ENCODE measurements around the gene EIF2B5.
A peak's percentile ranks its signal among the peaks of the same experiment; 100 is the strongest.
"Not testable (repeated sequence)": the region's sequence is repeated elsewhere in the genome, so short reads cannot be mapped to it uniquely, and the experiment has no call there.

EIF2B5 gene

DNA sequence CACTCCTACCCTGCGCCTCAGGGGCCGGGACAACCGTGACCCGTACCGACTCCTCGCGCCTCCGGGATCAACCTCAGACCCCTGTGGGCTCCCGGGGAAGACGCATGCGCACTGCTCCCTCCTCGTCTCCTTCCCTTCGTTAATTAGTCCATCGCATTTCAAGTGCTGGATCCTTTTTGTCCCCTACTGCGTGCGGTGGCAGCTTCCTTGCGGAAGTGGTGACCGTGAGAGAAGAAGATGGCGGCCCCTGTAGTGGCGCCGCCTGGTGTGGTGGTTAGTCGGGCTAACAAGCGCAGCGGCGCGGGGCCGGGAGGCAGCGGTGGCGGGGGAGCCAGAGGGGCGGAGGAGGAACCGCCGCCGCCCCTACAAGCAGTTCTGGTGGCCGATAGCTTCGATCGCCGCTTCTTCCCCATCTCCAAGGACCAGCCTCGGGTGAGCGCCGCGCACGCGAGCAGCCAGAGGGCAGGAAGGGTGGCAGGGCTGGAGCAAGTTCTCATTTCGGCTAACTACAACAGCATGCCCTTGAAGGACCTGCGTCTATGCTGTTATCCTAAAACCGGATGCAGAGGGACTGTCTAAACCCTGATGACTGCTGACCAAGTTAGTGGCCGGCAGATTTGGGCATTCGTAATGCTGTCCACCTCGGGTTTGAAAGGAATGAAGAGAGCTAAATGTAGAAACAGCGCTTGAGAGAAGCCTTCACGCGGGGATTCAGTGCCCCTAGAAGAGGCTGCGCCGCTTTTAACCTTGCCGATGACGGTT is at the start of gene EIF2B5:
TSS of gene EIF2B5 (plus strand) at position 210 of the 762 bp plus-strand sequence. CDS start at position 238, 28 bp downstream.
- DNase-seq (ENCODE audit: low read depth) = peak; percentile 61

DNA sequence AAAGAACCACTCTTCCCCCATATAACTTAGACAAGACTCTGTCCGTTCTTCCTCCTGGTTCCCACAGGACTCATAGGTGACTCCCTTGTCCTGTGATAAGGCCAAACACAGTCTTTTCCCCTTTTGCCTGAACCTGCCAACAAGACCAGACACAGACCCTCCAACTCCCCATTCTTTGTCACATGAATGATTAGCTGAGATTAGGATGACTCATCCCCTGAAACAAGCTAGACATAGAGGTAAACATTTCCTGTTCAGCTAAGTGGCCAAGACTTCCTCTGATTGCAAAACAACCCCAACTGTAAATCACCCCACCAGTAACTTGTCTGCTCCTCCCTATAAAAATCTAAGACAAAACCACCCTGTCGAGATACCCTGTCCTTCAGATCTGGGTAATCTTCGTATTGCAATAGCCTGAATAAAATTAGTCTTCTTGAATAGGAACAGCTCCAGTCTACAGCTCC is 49.7 kb upstream of the EIF2B5 start:
- DNase-seq (ENCODE audit: low read depth) = no peak

DNA sequence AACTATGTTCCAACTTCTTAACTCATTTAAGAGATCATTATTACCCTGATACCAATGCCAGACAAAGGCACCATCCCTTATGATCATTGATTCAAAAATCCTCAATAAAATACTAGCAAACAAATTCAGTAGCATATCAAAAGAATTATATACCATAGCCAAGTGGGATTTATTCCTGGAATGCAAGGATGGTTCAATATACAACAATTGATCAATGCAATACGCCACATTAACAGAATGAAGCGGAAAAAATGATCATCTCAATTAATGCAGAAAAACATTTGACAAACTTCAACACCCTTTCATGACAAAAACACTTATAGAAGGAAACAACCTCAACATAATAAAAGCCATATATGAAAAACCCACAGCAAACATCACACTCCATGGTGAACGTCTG is 43.0 kb upstream of the EIF2B5 start:
- no peak for DNase-seq (ENCODE audit: low read depth)

DNA sequence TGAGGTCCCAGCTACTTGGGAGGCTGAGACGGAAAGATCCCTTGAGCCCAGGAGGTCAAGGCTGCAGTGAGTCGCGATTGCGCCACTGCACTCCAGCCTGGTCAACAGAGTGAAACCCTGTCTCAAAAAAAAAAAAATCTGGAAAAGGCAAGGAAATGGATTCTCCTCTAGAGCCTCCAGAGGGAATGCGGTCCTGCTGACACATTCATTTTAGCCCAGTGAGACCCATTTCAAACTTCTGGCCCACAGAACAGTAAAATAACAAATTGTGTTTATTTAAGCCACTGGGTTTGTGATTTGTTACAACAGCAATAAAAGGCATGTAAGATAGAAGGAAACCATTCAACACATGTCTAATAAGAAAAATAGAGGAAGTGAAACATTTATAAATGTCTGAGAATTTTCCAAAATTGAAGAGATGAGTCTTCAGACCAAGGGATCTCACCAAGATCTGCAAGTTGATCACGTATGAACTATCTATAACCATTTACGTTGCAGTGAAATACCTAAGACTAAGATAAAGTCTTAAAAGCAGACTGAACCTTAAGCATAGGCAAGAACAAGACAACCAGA is 38.3 kb upstream of the EIF2B5 start, which contains the start of gene HTR3E:
TSS of gene HTR3E (plus strand) at position 254 of the 573 bp plus-strand sequence. CDS start 466 bp downstream, outside the sequence.
- DNase-seq (ENCODE audit: low read depth) = no peak

DNA sequence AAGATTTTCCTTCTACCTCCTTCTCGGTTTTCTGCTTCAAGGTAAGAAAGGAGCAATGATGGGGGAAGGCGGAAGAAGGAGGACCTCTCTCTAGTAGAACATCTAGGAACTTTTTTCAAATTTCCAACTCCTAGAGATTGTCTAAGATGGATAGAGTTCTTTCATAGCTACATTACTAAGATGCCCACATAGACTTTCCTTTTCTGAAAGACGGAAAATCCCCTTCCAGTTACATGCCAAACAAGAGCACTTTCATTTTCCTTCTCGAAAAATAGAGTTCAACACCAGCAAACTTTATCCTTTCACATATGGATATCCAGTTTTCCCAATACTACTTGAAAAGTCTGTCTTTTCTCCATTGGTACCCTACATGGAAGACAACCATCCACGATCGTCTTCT is 37.6 kb upstream of the EIF2B5 start:
- no peak for DNase-seq (ENCODE audit: low read depth)

DNA sequence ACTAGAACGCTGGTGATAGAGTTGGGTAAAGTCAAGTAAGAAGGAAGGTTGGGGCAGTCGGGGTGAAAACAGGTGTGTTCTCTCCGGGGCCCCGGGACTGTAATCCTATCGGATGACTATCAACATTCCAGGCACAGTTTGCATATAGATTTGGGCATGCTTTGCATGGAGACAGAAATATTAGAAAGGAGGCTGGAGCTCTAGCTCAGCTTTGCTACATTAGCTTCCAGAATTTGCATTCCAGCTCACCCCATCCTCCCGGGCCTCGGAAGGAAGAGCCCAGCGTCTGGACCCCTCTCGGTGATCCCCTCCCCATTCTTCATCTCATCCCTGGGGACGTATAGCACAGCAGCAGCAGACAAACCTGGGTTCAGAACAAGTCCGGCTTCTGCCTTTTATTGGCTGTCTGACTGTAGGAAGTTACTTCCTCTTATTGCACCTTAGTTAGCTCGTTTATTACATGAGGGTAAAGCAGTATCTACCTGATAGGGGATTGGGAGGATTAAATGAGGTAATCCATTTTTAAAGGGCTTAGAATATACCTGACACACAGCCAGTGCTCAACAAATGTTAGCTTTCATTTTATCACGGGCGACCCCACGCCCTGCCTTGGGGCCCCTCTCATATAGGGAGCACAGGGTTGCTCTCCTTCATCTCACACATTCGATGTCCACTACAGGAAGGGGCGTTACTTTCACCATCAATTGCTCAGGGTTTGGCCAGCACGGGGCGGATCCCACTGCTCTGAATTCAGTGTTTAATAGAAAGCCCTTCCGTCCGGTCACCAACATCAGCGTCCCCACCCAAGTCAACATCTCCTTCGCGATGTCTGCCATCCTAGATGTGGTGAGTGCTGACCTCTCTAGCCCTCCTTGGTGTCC is 35.1 kb upstream of the EIF2B5 start:
- no peak for DNase-seq (ENCODE audit: low read depth)

DNA sequence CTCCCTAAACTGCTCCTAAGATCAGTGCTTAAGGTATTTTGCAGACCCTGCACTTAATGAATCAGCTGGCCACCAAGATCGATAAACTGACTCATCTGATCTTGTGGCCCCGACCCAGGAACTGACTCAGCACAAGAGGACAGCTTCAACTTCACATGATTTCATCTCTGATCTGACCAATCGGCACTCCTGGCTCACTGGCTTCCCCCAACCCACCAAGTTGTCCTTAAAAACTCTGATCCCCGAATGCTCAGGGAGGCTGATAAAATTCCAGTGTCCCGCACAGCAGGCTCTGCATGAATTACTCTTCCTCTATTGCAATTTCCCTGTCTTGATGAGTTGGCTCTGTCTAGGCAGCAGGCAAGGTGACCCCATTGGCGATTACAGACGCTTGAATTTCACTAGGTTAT is 24.8 kb upstream of the EIF2B5 start:
- no peak for DNase-seq (ENCODE audit: low read depth)

DNA sequence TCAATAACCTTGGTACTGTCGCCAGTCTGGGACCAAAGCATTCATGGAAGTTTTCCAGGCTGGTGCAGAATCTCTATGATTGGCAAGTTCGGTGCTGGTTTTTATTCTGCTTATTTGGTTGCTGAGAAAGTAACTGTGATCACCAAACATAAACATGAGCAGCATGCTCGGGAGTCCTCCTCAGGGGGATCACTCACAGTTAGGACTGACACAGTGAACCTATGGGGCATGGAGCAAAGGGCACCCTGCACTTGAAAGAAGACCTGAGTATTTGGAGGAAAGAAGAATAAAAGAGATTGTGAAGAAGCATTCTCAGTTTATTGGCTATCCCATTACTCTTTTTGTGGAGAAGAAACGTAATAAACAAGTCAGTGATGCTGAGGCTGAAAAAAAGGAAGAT is 19.1 kb upstream of the EIF2B5 start:
- no peak for DNase-seq (ENCODE audit: low read depth)

DNA sequence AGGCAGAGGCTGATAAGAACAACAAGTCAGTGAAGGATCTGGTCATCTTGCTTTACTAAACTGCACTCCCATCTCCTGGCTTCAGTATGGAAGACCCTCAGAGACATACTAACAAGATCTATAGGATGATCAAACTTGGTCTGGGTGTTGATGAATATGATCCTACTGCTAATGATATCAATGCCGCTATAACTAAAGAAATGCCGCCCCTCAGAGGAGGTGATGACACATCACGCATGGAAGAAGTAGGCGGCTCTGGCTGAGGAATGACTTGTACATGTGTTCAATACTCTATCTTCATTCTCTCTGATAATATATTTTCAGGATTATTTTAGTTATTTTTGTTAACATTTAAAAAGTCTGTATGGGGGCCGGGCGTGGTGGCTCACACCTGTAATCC is 17.5 kb upstream of the EIF2B5 start:
- no peak for DNase-seq (ENCODE audit: low read depth)

DNA sequence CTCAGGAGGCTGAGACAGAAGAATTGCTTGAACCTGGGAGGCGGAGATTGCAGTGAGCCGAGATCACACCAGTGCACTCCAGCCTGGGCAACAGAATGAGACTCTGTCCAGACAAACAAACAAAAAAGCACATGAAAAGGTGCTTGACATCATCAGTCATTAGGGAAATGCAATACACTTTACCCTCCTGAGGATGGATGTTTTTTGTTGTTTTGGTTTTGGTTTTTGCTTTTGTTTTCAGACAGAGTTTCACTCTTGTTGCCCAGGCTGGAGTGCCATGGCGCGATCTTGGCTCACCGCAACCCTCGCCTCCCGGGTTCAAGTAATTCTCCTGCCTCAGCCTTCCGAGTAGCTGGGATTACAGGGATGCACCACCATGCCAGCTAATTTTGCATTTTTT is 14.1 kb upstream of the EIF2B5 start:
- not testable (repeated sequence) for DNase-seq (ENCODE audit: low read depth)

DNA sequence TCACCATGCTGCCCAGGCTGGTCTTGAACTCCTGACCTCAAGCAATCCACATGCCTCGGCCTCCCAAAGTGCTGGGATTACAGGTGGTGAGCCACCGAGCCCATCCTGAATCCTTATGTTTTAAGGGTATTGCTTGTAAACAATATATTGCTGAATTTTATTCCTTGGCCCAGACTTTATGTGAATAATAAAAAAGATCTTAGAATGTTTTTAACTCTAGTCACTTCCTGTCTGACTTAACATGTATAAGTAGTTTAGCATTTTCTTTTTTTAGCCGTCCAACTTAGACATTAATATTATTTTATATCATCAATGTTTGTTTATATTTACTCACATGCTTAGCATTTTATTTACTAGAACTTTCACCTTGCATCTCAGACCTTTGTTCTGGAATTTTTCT is 9.2 kb upstream of the EIF2B5 start:
- no peak for DNase-seq (ENCODE audit: low read depth)

DNA sequence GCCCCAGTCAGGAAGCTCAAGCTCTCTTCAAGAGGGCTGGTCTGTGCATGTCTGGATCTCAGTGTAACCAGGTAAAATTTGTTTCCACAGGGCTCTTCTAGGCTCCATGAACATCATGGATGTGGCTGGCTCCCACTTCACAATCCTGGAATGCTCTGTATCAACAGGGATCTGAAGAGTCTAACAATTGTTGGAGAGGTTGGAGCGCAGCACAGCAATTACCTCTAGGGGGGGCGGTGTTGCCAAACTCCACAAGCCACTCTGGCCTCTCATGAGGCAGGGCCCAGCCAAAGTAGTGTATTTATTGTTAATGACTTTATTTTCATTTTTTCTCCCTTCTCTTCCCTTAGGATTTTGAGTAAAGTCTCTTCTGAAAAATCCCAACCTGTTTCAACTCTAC is 6.1 kb upstream of the EIF2B5 start:
- DNase-seq (ENCODE audit: low read depth) = no peak

DNA sequence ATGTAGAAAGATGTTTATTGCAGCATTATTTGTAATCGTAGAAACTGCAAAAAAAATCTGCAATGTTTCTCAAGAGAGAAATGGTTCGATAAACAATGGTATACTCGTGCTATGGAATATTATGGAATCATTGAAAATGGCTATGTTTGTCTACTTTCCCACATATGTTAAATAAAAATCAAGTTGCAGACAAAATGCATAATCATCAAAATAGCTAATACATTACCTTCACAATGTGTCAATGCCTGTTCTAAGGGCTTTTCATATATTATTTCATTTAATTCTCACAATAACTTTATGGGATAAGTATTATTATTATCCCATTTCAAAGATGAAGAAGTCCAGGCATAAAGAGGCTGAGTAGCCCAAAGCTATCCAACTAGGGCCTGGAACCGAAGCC is 2.2 kb upstream of the EIF2B5 start:
- no peak for DNase-seq (ENCODE audit: low read depth)

DNA sequence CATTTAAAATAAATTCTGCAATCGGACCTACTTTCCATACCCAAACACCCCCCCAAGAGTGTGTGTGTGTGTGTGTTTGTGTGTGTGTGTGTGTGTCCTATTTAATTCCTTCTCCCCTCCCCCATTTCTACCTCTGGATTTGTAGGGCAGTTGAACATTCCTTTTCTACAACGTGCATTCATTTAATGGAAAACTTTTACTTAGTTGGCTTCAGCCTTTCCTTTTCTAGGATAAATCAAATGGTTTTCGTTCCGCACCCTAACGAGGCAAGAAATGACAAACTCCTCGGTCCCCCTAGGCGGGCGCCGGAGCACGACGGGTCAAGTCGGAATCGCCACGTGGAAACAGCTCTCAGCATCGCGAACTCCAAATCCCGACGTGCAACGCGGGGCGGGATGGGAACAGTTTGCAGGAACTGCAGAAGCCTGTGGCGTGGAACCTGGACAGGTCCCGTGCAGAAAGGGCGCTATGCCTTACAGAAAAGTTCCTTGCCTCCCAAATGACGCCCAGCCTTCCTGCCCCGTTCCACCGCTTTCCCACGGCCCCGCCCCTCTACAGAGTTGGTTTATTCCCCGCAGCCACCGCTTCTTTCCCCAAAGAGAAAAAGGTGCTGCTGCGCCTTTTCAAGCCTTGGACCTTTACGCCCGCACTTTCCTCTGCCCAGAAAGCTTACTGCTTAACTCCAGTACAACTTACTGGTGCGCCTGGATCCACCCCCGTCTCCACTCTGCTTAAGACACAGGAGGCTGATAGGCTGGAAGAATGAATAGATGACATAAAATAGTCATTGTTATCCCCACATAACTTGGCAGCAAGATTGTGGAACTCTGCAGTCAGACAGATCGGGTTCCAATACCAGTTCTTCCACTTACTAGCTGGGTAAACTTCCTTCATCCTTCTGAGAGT is 1.1 kb upstream of the EIF2B5 start:
- no peak for DNase-seq (ENCODE audit: low read depth)

DNA sequence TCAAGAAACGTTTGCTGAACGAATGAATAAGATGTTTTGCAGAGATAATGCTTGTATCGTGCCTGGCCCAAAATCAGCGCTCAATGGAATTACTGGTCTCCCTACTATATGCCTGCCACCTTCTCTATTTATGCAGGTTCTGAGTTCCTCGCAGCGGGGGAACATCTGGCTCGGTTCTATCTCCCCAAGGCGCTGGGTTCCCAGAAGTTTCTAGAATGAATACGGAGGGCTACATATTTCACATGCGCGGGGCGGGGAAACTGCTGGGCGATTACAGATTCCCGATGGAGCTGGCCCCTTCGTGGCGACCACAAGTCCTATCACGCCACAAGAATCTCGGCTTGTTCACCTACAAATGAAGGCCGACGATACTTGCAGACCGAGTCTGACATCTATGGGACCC is 411 bp upstream of the EIF2B5 start:
- DNase-seq (ENCODE audit: low read depth) = no peak

DNA sequence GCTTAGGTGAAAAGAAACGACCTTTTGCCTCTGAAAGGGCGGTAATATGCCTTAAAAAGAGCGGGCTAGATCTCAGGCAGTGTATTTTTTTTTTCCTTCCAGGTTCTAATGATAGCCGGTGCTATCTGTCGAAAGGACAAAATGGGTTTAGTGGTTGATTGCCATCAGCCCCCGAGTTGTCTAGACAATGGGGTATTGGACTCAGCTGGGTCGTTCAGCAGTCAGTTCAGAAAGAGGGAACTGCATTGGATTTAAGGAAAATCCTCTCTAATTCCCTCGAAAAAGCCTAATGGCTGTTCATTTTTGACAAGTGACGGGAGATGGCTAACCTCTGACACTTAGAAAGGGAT is 728 bp downstream of the EIF2B5 start:
- DNase-seq (ENCODE audit: low read depth) = no peak

DNA sequence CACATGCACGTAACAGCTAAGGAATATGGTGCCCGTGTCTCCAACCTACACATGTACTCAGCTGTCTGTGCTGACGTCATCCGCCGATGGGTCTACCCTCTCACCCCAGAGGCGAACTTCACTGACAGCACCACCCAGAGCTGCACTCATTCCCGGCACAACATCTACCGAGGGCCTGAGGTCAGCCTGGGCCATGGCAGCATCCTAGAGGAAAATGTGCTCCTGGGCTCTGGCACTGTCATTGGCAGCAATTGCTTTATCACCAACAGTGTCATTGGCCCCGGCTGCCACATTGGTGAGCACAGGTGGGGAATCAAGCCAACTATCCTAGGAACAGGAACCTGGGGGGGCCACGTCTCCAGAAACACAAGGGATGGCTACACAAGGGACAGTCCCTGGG is 5.3 kb downstream of the EIF2B5 start:
- no peak for DNase-seq (ENCODE audit: low read depth)

DNA sequence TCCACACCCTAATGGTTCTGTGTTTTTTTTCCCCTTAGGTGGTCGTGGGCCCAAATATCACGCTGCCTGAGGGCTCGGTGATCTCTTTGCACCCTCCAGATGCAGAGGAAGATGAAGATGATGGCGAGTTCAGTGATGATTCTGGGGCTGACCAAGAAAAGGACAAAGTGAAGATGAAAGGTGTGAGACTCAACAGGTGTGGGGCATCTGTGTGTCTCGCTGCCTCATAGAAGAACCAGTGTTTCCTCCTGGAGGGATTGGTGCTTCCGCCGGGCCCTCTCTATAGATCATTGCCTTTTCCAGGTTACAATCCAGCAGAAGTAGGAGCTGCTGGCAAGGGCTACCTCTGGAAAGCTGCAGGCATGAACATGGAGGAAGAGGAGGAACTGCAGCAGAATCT is 7.0 kb downstream of the EIF2B5 start:
- DNase-seq (ENCODE audit: low read depth) = no peak

DNA sequence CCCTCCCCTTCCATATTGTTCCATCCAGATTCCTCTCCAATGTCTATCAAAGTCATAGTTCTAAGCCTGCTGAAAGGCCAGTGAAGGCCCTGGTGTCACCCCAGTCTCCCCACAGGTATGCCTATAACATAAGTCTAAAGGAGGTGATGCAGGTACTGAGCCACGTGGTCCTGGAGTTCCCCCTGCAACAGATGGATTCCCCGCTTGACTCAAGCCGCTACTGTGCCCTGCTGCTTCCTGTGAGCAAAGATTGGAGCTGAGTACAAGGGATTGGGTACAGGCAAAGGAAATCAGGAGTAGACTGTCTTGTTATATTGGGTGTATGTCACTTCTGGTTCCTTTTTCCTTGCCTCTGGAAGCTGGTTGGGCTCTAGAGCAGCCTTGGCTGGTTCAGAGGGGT is 8.2 kb downstream of the EIF2B5 start:
- no peak for DNase-seq (ENCODE audit: low read depth)

DNA sequence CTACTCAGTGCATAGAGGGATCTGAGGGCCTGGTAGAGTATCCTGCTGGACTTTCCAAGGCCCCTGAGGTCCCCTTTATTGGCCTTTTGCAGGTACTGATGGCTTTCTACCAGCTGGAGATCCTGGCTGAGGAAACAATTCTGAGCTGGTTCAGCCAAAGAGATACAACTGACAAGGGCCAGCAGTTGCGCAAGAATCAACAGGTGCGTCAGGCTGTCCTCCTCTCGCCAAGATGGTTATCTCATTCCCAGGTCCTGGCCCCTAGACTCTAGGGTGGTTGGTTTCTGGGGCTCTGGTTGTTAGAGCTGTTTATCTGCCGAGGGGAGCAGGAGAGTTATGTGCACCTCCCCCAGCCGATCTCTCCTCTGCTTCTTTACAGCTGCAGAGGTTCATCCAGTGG is 9.3 kb downstream of the EIF2B5 start:
- no peak for DNase-seq (ENCODE audit: low read depth)

DNA sequence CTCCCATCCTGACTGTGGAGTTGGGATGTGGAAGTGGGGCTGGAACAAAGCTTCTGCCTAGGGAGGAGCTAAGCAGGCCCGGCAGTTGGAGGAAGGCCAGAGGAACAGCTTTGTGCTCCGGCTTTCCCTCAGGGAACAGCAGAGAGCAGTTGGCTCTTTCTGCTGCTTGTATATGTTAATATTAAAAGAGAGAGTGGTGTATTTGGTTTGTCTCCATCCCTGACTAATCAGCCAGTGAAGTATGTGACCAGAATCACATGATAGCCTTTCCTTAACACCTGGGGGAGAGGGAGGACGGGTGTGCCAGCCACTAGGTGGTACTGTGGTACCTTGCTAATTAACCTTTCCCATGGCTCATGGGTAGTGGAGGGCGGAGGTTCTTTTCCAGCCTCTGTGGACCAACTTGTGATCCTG is 10.0 kb downstream of the EIF2B5 start:
- DNase-seq (ENCODE audit: low read depth) = no peak

DNA sequence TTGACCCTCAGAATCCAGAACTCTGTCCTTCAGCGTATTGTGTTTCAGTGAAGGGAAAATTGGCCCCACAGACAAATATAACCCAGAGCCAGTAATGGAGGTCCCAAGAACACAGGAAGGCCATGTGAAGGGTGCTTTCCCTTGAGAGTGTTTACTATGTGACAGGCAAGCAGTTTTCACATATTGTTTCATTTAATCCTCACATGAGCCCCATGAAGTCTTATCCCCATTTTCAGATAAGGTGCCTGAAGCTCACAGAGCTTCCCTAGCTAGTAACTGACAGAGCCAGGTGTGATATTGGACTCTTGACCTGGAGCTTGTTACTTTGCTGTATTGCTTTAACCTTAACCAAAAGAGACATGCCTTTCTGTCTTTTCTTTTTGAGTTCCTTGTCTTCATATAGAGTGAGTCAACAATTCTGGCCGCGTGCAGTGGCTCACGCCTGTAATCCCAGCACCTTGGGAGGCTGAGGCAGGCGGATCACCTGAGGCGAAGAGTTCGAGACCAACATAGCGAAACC is 10.7 kb downstream of the EIF2B5 start:
- DNase-seq (ENCODE audit: low read depth) = no peak
